Spleen (tissue), 7 donors: ENCODE data around the gene EVL.

Experiments used
- CTCF ChIP-seq, 11 experiments: fragments of 200-600 bp in 7 of 11; fragments of 450-650 bp in 4 of 11; sonication (generic) in 4 of 11; IDR thresholded peaks in 8 of 11; conservative IDR thresholded peaks in 3 of 11; 1 replicate in 7 of 11; 2 replicates in 4 of 11; pipeline versions ENCODE4 v1.4.0 to v1.8.0; 2016 to 2021; ENCODE audit warnings: antibody characterized with exemption in 11 of 11, inconsistent platforms in 4 of 11, mild to moderate bottlenecking in 1 of 11
- POLR2A ChIP-seq, 3 donors: fragments of 450-650 bp; IDR thresholded peaks; one replicate each; pipeline ENCODE4 v1.5.1; 2017; ENCODE audit warnings: antibody characterized with exemption in 3 of 3, mild to moderate bottlenecking in 1 of 3
- POLR2AphosphoS5 ChIP-seq, 3 donors: sonication (generic); formaldehyde crosslinking; IDR thresholded peaks; one replicate each; pipeline ENCODE4 v1.5.1; 2017; ENCODE audit warnings: antibody characterized with exemption in 3 of 3
- donor health status: DM: no; HTN: no; CAD: no; lungs with moderate emphysema.
- donor health status: DM: no; HTN: no; CAD: no.
- donor health status: DM: no; HTN: no; CAD: no.

DNA sequence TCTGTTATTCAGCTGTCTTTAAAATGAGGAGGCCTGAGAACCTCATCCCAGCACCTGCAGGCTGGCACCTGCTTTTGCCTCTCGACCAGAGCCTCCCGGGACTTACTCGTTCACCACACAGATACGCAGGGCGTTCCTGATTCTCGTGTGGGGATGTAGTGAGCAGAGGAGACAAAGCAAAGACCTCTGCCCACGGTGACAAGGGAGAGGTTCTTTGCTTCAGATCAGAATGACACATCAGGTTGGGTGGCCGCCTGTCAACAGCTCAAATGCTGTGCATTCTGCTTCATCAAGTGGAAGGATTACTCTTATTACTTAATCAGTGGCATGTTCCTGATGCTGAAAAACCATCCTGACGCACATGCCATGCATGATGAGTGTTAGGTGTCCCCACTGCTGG is 69.9 kb downstream of the EVL start:
- TF ChIP-seq CTCF (IDR thresholded peaks at IDR 0.05 in 8 of 11, conservative IDR thresholded peaks at IDR 0.05 in 3 of 11) = no peak
- no peak for TF ChIP-seq POLR2AphosphoS5 (IDR thresholded peaks at IDR 0.05)
- TF ChIP-seq POLR2A (IDR thresholded peaks at IDR 0.05) = no peak
